HL-60 (cell line): Measurements from ENCODE around the gene NAT9.

Experiments used
- DNase-seq, 2 experiments: peaks; one replicate each; pipeline ENCODE4 v3.0.0-alpha.2; 2010 to 2020; ENCODE audit warnings: low read depth in 1 of 2, low spot score in 1 of 2
- H3K27ac ChIP-seq: fragments of 250-450 bp; sonication (Bioruptor Pico); replicated peaks from 2 replicates; pipeline ENCODE4 v1.5.1; 2020; ENCODE audit warnings: mild to moderate bottlenecking, moderate library complexity
- H3K27me3 ChIP-seq: fragments of 250-450 bp; sonication (Bioruptor Pico); 2 replicates; pipeline ENCODE4 v1.5.1; 2021; ENCODE audit warnings: mild to moderate bottlenecking, moderate library complexity; ENCODE audit not compliant: insufficient read depth, poor library complexity, severe bottlenecking
- H3K4me3 ChIP-seq: replicated peaks from 2 replicates; pipeline ENCODE4 v1.5.1; 2011; ENCODE audit warnings: mild to moderate bottlenecking, control low read depth, low read length; ENCODE audit not compliant: insufficient read depth
- CTCF ChIP-seq: IDR thresholded peaks from one replicate; pipeline ENCODE4 v1.5.1; 2011; ENCODE audit warnings: low read length, control low read depth, inconsistent platforms; ENCODE audit not compliant: insufficient read depth
- GABPA ChIP-seq: IDR thresholded peaks from 2 replicates; pipeline ENCODE4 v1.6.1; 2012; ENCODE audit warnings: low read depth
- POLR2AphosphoS5 ChIP-seq: IDR thresholded peaks from 2 replicates; pipeline ENCODE4 v1.6.1; 2012; ENCODE audit warnings: low read depth
- REST ChIP-seq: IDR thresholded peaks from 2 replicates; pipeline ENCODE4 v1.6.1; 2012; ENCODE audit warnings: low read depth; ENCODE audit not compliant: insufficient replicate concordance
- SPI1 ChIP-seq: IDR thresholded peaks from 2 replicates; pipeline ENCODE4 v1.6.1; 2012; ENCODE audit warnings: low read depth, mild to moderate bottlenecking, borderline replicate concordance

The NAT9 gene

GRCh38 chr17:74736513-74737298 lies 39.4 kb downstream of the NAT9 start, which contains the start of gene RAB37:
TSS of gene RAB37 (plus strand) at chr17:74737256. CDS start at chr17:74737273, 17 bp downstream.
- H3K4me3 ChIP-seq: peak within 1 kb of the TSS; percentile 64
- peak; percentile 82 to 85 for DNase-seq
- TF ChIP-seq CTCF (peak; percentile 5), POLR2AphosphoS5 (no peak), SPI1 (peak; percentile 94)
- no peaks in the 10 kb centered on the region for H3K27me3 ChIP-seq
- peak within 1 kb of the TSS; percentile 84 for H3K27ac ChIP-seq

- H3K4me3 ChIP-seq: no peak overlapping the region
- no peak for DNase-seq
- TF ChIP-seq SPI1: no peak
- no peak for TF ChIP-seq POLR2AphosphoS5
- no peak for TF ChIP-seq CTCF
- no peak for TF ChIP-seq GABPA
- no peak for TF ChIP-seq REST
- H3K27ac ChIP-seq: no peak overlapping the region
- H3K27me3 ChIP-seq: no peaks in the 10 kb centered on the region
Measured at GRCh38 chr17:74734256-74734655, 41.9 kb downstream of the NAT9 start.

- H3K27ac ChIP-seq: no peak overlapping the region
- H3K4me3 ChIP-seq: no peak overlapping the region
- H3K27me3 ChIP-seq: no peaks in the 10 kb centered on the region
- DNase-seq: no peak
- TF ChIP-seq REST: no peak
- no peak for TF ChIP-seq POLR2AphosphoS5
- no peak for TF ChIP-seq SPI1
- no peak for TF ChIP-seq CTCF
- no peak for TF ChIP-seq GABPA
Measured at GRCh38 chr17:74733365-74734122, 42.6 kb downstream of the NAT9 start.
